Activated T-helper 1 cell treated with Interleukin-2 at 50 U/mL for 16 hours (primary cell): ENCODE data around the gene PTGES.

ENCODE experiments used
- DNase-seq: peaks from one replicate; pipeline ENCODE4 v3.0.0-alpha.2; 2020; ENCODE audit warnings: low read depth

Gene PTGES

DNA sequence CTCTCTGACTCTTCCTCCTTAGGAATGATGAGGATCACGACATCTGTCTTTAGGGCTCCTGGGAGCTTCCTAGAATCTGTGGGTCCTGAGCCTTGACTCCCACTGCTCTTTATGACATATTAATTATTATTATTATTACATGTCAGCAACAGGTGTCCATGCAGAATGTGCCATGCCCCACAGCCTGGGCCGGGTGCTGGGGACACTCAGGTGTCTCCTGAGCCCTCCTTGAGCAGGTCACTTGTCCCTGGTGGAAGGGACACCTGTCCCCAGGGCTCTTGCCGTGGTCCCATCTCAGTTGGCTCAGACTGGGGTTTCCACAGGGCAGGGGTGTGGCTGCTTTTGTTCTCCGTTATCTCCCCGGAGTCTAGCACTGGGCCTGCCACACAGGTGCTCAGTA, 34.2 kb downstream of the PTGES start:
- DNase-seq: no peak

DNA sequence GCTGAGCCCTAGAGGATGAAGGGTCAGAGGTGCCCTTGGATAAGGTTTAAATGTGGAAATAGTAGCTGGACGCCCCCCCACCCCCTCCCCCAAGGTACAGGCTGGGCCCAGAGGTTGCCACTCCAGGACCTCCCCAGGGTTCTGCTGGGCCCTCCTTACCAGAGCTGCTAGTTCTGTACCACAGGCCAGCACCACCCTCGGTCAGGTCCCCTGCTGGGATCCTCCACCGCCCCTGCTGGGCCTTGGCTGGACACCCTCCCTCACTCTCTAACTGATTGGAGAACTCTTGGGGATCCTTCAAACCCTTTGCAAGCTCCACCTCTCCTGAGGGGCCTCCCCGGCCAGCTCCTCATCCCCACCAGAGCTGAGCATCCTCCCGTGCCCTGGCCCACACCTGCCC, 34.9 kb downstream of the PTGES start:
- DNase-seq: no peak

- DNase-seq: no peak
Observed at GRCh38 chr9:129716091-129716490, 36.8 kb downstream of the PTGES start.

DNA sequence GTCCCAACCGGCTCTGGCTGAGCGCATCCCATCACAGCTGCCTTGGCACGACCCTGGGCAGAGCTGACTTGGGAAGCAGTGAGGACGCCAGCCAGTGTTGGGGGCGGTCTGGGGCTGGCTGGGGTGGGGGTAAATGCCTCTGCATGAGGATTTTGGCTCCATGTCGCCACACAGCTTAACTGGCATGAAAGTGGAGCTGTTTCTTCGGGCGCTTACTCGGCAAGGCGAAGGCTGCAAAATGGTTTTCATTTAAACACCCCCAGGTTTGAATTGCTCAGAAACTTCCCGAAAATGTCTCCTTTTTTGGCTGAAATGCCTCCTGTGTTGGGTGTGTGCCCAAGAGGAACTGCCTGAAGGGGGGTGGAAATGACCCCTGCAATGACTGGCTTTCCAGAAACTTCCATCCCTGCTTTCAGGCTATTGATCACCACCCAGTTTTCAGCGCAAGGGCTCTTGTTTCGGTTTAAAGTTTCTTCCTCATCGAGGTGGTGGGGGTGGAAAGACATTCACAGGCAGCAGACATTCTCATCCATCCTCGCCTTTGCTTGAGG, 38.3 kb downstream of the PTGES start:
- DNase-seq: no peak

DNA sequence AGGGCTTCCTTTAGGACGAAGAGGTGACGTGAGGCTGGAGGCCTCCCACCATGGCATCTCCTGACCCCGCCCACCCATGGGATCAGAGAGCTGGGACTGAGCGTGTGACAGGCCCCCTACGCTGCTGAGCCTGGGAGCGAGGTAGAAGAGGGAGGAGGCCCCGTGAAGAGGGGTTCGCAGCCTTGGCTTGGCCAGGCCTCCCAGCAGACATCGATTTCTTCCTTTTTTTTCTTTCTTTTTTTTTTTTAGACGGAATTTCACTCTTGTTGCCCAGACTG, 39.5 kb downstream of the PTGES start:
- no peak for DNase-seq

DNA sequence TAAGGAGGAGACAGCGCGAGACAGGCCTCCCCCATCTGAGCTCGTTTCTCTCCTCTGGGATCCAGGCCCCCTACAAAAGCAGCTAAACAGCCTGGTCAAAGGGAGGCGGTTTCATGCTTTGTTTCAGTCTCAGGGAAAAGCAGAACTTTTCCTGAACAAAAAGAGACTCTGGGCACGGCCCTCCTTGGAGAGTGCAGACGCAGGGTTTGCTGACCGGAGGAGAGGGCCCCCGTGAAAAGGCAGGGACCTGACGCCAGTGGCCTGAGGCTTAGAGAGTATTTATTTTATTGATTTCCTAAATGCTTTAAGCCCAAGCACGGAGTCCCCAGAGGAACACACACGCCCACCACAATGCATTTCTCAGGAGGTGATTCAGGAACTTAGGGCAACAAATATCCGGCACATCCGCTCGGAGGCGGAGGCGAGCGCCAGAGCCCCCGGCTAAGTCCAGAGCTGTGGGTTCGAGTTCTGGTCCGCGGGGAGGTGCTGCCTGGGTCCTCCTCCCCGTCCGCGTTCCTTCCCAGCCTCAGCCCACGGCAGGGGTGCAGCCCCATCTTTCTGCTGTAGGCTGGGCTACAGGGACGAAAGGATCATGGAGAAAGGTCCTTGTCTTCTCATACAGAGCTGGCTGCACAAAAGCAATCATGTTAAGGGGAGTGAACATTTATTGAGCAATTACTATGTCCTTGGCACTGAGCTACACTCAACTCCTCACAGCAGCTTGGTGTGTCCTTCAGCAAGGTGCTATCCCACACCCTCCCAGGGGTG, 40.0 kb downstream of the PTGES start:
- no peak for DNase-seq

DNA sequence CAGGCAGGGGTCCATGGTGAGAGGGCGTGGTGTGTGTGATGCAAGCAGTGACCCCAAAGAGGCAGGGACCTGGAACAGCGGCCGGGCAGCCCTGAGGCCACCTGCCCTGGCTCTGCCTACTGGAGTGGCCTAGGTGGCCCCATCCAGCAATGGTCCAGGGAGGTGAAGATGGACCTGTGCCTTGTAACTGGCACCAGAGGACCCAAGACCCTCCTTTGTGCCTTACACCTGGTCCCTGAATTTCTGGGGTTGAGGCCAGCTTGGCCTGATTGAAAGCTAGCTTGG, 42.7 kb downstream of the PTGES start:
- no peak for DNase-seq

GRCh38 chr9:129709438-129710168, 43.2 kb downstream of the PTGES start:
- DNase-seq: no peak

GRCh38 chr9:129708793-129709192, 44.0 kb downstream of the PTGES start:
- no peak for DNase-seq

DNA sequence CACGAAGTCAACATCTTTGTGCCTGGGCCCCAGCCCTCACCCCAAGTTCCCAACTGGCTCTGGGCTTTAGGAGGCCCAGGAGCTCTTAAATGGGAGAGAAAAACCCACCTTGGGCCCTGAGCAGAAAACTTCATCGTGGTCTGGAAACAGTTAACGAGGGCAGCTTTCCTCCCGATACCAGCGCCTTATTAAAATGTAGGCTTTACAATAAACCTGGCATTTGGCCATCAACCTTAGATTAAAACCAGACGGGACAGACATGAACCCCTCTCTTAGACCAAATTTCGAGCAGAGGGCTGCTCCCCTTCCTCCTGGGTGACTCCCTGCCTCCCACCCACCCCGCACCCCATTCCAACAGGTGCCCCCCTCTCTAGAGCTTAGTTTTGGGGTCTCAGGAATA, 48.0 kb downstream of the PTGES start:
- no peak for DNase-seq

GRCh38 chr9:129703667-129704355, 49.0 kb downstream of the PTGES start:
- DNase-seq: no peak

DNA sequence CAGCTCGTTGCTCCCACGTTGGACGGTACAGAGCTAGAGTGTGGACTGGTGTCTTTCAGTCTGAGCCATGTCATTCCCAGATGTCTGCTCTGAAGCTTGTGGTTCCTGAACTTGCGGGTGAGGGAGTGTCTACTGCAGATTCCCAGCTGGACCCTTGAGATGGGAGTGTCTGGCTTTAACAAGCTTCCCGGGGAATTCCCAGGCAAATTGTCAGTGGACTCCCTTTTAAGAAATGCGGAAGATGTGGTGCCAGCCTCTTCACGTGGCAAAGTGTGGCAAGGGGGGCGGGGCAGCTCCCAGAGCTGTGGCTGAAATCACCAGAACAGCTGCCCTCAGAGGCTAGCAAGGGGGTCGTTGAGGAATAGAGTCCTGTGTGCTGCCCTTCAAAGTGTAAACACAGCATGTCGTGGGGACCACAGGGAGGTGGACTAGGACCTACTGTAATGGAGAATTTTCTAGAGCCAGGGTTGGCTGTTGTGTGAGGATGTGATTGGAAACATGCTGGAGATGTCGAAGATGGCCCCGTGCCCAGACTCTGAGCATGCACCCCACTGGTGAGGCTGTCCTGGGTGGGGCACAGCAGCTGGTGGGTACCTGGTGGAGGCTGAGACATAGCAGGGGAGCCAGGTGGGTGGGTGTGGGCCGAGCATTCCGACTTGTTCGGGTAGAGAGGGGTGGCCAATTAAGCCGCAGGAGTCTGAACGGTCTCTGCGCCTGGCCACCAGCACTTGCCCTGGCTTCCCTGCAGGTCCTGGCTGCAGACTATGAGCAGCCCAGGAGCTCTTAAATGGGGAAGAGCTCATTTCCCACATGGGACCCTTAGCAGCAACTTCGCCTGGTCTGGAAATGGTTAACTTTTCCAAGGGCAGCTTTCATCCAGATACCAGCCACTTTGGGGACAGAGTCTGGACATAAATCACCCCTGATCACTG, 50.0 kb downstream of the PTGES start:
- DNase-seq: no peak

- no peak for DNase-seq
Observed at GRCh38 chr9:129701549-129701948, 51.3 kb downstream of the PTGES start.

GRCh38 chr9:129701054-129701453, 51.8 kb downstream of the PTGES start:
- no peak for DNase-seq

DNA sequence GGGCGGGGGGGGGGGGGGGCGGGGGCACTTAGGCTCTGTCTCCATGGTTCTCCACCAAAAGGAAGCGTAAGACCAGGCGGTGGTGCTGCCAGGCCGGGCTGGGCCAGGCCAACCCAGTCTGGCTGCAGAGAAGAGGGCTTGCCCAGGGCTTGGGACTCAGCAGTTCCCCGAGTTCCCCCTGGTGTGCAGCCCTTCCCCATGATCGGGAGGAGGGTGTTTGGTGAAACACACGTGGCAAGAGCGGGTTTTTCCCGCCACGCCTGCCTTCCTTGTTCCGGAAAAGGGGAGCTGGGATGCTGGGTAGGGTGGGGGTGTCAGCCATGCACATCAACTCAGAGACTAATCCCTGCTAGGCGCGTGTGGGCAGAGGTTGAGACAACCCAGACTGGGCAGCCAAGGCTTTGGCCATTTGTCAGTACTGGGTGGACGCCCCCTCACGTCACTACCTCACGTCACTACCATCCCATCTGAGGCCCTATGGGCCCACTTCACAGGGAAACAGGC, 54.5 kb downstream of the PTGES start:
- DNase-seq: no peak

- DNase-seq: no peak
Observed at GRCh38 chr9:129697656-129698253, 55.1 kb downstream of the PTGES start.

GRCh38 chr9:129696944-129697655, 55.7 kb downstream of the PTGES start:
- no peak for DNase-seq

- DNase-seq: no peak
Observed at GRCh38 chr9:129695870-129696269, 57.0 kb downstream of the PTGES start.

DNA sequence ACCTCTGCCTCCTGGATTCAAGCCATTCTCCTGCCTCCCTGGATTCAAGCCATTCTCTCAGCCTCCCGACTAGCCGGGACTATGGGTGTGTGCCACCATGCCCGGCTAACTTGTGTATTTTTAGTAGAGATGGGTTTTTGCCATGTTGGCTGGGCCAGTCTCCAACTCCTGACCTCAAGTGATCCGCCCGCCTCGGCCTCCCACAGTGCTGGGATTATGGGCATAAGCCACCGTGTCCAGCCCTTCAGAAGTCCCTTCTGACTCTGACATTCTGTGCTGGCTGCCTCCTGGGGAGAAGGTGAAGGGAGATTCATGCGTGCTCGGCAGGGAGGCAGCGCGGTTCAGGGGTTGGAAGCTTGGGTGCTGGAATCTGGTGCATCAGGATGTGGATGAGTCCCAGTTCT, 58.6 kb downstream of the PTGES start:
- no peak for DNase-seq

GRCh38 chr9:129693741-129694140, 59.1 kb downstream of the PTGES start:
- no peak for DNase-seq

- DNase-seq: no peak
Observed at GRCh38 chr9:129692534-129692933, 60.3 kb downstream of the PTGES start.
